ENCODE results near the gene FOXL3.
"Not testable (repeated sequence)": the region's sequence is repeated elsewhere in the genome, so short reads cannot be mapped to it uniquely, and the experiment has no call there.

Gene FOXL3

DNA sequence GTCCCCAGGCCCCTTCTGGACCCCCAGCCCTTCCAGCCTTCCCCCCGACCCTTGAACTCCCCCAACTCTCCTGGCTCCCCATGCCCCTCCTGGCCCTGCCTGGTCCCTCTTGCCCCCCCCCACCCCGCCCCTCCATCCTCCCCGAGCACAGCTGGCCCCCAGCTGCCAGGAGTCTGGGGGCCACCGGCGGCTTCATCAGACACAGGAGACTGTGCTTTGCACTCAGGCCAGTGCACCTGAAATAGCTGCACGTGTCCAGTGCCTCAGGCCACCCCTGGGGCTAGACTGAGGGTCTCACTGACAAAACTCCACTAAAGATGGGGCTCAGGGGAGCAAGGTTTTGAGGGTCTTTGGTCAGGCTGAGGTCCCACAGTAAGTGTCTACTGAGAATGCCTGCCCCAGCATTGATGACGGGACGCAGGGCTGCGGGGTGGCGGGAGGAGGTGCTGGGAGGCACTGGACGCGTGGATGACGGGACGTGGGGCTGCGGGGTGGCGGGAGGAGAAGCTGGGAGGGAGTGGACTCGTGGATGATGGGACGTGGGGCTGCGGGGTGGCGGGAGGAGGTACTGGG is 6.5 kb downstream of the FOXL3 start:
- H3K4me3 ChIP-seq (ENCODE audit: low read length), result no peak overlapping the region
- TF ChIP-seq, protein P1, sequence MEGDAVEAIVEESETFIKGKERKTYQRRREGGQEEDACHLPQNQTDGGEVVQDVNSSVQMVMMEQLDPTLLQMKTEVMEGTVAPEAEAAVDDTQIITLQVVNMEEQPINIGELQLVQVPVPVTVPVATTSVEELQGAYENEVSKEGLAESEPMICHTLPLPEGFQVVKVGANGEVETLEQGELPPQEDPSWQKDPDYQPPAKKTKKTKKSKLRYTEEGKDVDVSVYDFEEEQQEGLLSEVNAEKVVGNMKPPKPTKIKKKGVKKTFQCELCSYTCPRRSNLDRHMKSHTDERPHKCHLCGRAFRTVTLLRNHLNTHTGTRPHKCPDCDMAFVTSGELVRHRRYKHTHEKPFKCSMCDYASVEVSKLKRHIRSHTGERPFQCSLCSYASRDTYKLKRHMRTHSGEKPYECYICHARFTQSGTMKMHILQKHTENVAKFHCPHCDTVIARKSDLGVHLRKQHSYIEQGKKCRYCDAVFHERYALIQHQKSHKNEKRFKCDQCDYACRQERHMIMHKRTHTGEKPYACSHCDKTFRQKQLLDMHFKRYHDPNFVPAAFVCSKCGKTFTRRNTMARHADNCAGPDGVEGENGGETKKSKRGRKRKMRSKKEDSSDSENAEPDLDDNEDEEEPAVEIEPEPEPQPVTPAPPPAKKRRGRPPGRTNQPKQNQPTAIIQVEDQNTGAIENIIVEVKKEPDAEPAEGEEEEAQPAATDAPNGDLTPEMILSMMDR (conservative IDR thresholded peaks at IDR 0.05; ENCODE audit: low read depth, low read length), result no peak
- no peak for DNase-seq (ENCODE audit: low read depth)

DNA sequence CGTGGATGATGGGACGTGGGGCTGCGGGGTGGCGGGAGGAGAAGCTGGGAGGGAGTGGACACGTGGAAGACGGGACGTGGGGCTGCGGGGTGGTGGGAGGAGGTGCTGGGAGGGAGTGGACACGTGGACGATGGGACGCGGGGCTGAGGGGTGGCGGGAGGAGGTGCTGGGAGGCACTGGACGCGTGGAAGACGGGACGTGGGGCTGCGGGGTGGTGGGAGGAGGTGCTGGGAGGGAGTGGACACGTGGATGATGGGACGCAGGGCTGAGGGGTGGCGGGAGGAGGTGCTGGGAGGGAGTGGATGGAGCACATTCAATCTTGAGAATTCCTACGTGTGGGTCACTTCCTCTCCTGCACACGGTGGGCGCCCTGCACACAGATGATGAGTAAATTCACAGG is 7.2 kb downstream of the FOXL3 start:
- not testable (repeated sequence) for DNase-seq (ENCODE audit: low read depth); H3K4me3 ChIP-seq (ENCODE audit: low read length)

DNA sequence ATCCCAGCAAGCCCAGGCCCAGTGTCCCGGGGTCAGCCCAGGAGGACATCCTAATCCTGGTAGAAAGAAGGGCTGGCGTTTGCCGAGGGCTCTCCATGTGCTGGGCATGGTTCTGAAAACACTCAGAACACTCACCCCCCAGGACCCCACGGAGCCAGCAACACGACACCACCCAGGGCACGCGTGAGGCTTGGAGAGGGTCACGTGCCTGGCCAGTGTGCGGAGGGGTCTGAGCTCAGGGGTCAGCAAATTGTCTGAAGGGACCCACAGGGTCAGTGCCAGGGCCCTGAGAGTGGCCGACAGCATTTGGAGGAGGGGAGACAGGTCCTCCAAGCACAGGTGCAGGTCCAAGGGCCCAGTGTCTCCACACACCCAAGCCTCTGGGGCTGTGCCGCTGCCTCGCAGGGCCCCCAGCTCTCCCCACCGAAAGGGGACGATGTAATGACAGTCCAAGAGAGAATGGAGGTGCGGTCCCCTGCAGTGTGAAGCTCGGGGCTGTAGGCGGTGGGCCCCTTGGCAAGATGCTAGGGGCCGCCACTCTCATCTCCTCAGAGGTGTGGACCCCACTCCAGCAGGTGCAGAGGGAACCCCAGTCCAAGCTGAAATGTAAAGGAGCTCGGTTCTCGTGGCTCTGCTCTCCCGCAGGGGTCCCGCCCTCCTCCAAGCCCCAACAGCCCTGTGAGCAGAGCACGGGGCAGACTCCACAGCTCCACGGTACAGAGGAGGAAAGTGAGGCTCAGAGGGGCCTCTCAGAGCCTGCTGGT is 7.8 kb downstream of the FOXL3 start:
- H3K4me3 ChIP-seq (ENCODE audit: low read length), result no peak overlapping the region
- TF ChIP-seq, protein P1 (conservative IDR thresholded peaks at IDR 0.05; ENCODE audit: low read depth, low read length), result no peak
- DNase-seq (ENCODE audit: low read depth), result no peak

DNA sequence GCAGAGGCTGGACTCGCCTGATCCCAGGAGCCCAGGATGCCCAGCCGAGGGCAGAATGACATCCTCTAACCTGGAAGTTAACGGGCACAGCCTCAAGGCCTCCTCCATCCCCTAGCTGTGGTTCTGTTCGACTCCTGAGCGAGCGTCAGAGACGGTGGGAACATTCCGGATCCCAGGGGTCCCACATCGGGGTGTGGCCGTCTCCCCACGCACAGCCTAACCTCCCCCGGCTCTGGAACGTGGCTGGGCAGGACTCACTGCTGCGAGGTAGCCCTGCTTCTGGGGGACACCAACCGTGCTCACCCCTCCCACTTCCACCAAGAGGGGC is 8.4 kb downstream of the FOXL3 start:
- H3K4me3 ChIP-seq (ENCODE audit: low read length), result no peak overlapping the region
- no peak for DNase-seq (ENCODE audit: low read depth)
- TF ChIP-seq, protein P1 (conservative IDR thresholded peaks at IDR 0.05; ENCODE audit: low read depth, low read length), result no peak

DNA sequence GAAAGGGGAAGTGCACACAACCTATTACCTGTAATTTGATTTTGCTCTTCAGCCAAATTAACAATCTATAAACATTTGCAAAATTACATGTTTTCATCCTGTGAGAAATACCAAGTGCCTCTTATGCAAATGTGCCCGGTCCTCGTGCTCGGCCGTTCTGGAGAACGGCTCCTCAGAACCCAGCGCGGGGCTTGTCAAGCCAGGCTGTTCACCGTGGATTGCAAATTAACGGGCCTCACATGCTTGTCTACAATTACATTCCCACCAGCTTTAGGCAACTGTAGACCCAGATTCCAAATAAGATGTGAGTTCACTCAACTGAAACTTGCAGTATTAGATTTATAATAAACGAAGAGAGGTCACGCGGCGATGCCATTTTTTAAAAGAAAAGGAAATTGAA is 8.8 kb downstream of the FOXL3 start:
- TF ChIP-seq, protein P1 (conservative IDR thresholded peaks at IDR 0.05; ENCODE audit: low read depth, low read length), result no peak
- no peak for DNase-seq (ENCODE audit: low read depth)
- H3K4me3 ChIP-seq (ENCODE audit: low read length), result no peak overlapping the region

DNA sequence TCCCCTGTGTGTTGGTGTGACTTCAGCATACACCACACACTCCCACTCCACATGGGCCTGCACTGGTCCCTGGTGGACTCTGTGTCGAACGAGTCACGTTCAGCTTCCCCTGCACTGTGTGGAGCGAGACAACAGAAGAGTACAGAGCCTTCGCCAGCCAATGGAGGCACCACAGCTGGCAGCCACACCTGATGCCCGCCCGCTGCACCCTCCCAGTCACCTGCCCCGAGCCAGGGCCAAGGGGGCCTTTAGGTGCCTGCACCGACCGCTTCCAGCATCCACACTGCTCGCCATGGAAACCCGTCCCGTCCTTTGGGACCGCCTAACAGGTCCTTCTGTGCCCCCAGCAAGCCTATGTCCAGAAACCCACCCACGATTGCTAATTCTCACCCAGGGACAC is 9.2 kb downstream of the FOXL3 start:
- H3K4me3 ChIP-seq (ENCODE audit: low read length), result no peak overlapping the region
- DNase-seq (ENCODE audit: low read depth), result no peak
- TF ChIP-seq, protein P1 (conservative IDR thresholded peaks at IDR 0.05; ENCODE audit: low read depth, low read length), result no peak

DNA sequence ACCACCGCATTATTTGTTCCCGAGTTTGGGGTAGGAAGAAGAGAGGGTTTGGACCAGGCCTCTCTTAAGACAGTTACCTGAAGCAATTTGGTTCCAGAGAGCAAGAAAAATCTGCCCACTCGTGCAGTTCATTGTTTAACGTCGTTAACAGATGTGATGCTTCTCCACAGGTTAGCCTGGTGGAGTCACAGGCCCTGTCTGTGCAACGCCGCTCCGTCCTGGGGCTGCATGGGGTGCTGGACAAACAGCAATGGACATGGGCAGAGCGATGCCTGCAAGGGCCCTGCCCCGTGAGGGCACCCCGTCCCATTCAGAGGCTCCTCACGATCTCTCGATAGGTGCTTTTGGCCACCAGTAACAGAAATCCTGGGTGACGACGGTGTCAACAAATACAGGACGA is 9.7 kb downstream of the FOXL3 start:
- no peak overlapping the region for H3K4me3 ChIP-seq (ENCODE audit: low read length)
- DNase-seq (ENCODE audit: low read depth), result no peak
- TF ChIP-seq, protein P1 (conservative IDR thresholded peaks at IDR 0.05; ENCODE audit: low read depth, low read length), result no peak
